Trophoblast cell (in vitro differentiated cells and primary cell): Measurements from ENCODE around the gene CAPN1.

Source experiments
- DNase-seq, 2 donors: peaks; one replicate each; pipeline ENCODE4 v3.0.0-alpha.2; 2016
- H2AFZ ChIP-seq: 2 replicates; pipeline ENCODE4 v1.6.1; 2013; ENCODE audit warnings: low read length, moderate library complexity, mild to moderate bottlenecking; ENCODE audit not compliant: insufficient read depth, poor library complexity
- H2AK5ac ChIP-seq: 2 replicates; pipeline ENCODE4 v1.6.1; 2013; ENCODE audit warnings: mild to moderate bottlenecking, low read length
- H2BK120ac ChIP-seq: 2 replicates; pipeline ENCODE4 v1.6.1; 2013; ENCODE audit warnings: low read length, mild to moderate bottlenecking, moderate library complexity; ENCODE audit not compliant: insufficient read depth, poor library complexity
- H2BK12ac ChIP-seq: 2 replicates; pipeline ENCODE4 v1.6.1; 2013; ENCODE audit warnings: mild to moderate bottlenecking, low read length, moderate library complexity
- H2BK5ac ChIP-seq: 2 replicates; pipeline ENCODE4 v1.6.1; 2013; ENCODE audit warnings: low read length, low read depth, moderate library complexity, mild to moderate bottlenecking; ENCODE audit not compliant: poor library complexity
- H3K14ac ChIP-seq: 2 replicates; pipeline ENCODE4 v1.6.1; 2013; ENCODE audit warnings: mild to moderate bottlenecking, low read length
- H3K18ac ChIP-seq: 2 replicates; pipeline ENCODE4 v1.6.1; 2013; ENCODE audit warnings: mild to moderate bottlenecking, low read length
- H3K23ac ChIP-seq: 2 replicates; pipeline ENCODE4 v1.6.1; 2013; ENCODE audit warnings: low read length
- H3K27ac ChIP-seq: 2 replicates; pipeline ENCODE4 v1.5.1; 2013; ENCODE audit warnings: low read depth, mild to moderate bottlenecking, inconsistent platforms, low read length, moderate library complexity
- H3K27me3 ChIP-seq: 2 replicates; pipeline ENCODE4 v1.6.1; 2013; ENCODE audit warnings: inconsistent platforms, mild to moderate bottlenecking, low read length, moderate library complexity; ENCODE audit not compliant: insufficient read depth
- H3K36me3 ChIP-seq, 2 experiments: 1 replicate in 1 of 2; 2 replicates in 1 of 2; pipeline ENCODE4 v1.6.1; 2013; ENCODE audit warnings: low read length in 2 of 2, mild to moderate bottlenecking in 2 of 2, moderate library complexity in 1 of 2; ENCODE audit not compliant: insufficient read depth in 2 of 2, control insufficient read depth in 1 of 2
- H3K4ac ChIP-seq: 2 replicates; pipeline ENCODE4 v1.6.1; 2013; ENCODE audit warnings: low read depth, mild to moderate bottlenecking, low read length, moderate library complexity
- H3K4me1 ChIP-seq, 2 experiments: 1 replicate in 1 of 2; 2 replicates in 1 of 2; pipeline ENCODE4 v1.6.1; 2013; ENCODE audit warnings: low read length in 2 of 2, mild to moderate bottlenecking in 2 of 2, moderate library complexity in 1 of 2; ENCODE audit not compliant: insufficient read depth in 2 of 2, control insufficient read depth in 1 of 2
- H3K4me2 ChIP-seq: 2 replicates; pipeline ENCODE4 v1.6.1; 2013; ENCODE audit warnings: inconsistent platforms, mild to moderate bottlenecking, low read length, moderate library complexity
- H3K4me3 ChIP-seq: 2 replicates; pipeline ENCODE4 v1.5.1; 2013; ENCODE audit warnings: mild to moderate bottlenecking, low read depth, low read length, inconsistent platforms
- H3K79me1 ChIP-seq: one replicate; pipeline ENCODE4 v1.6.1; 2013; ENCODE audit warnings: low read length
- H3K79me2 ChIP-seq: 2 replicates; pipeline ENCODE4 v1.6.1; 2013; ENCODE audit warnings: low read length, mild to moderate bottlenecking; ENCODE audit not compliant: control insufficient read depth, insufficient read depth, poor library complexity
- H3K9ac ChIP-seq: 2 replicates; pipeline ENCODE4 v1.6.1; 2013; ENCODE audit warnings: mild to moderate bottlenecking, low read length
- H3K9me3 ChIP-seq: 2 replicates; pipeline ENCODE4 v1.6.1; 2013; ENCODE audit warnings: low read depth, mild to moderate bottlenecking, control low read depth, inconsistent platforms, low read length; ENCODE audit not compliant: insufficient read depth
- H4K12ac ChIP-seq: 2 replicates; pipeline ENCODE4 v1.6.1; 2013; ENCODE audit warnings: low read depth, mild to moderate bottlenecking, low read length, moderate library complexity
- H4K8ac ChIP-seq: 2 replicates; pipeline ENCODE4 v1.6.1; 2013; ENCODE audit warnings: low read depth, mild to moderate bottlenecking, low read length, moderate library complexity
- H4K91ac ChIP-seq: one replicate; pipeline ENCODE4 v1.6.1; 2013; ENCODE audit warnings: low read depth, mild to moderate bottlenecking, low read length, moderate library complexity
- WGBS: extraction: QIAGEN DNeasy Blood & Tissue Kit; methylation state at CpG from one replicate; pipeline ENCODE4 v1.1.7; 2013; ENCODE audit warnings: missing lambda C conversion rate; ENCODE audit not compliant: insufficient read length, insufficient coverage; ENCODE audit errors: extremely low coverage; 5-methylcytosine and 5-hydroxymethylcytosine counted together

Gene CAPN1

DNA sequence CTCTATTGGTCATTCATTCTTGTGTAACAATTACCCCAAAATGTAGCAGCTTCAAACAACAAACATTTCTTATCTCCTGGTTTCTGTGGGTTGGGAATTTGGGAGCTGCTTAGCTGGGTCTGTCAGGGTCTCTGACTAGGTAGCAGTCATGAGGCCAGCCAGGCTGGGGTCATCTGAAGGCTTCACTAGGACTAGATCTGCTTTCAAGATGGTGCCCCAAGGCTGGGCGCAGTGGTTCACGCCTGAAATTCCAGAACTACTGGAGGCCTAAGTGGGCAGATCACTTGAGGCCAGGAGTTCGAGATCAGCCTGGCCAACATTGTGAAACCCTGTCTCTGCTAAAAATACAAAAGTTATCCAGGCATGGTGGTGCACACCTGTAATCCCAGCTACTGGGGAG is 24.8 kb upstream of the CAPN1 start:
- H2AK5ac ChIP-seq = no peak overlapping the region
- no peak overlapping the region for H4K91ac ChIP-seq
- H3K27ac ChIP-seq = no peak overlapping the region
- H4K8ac ChIP-seq = no peak overlapping the region
- no peaks in the 10 kb centered on the region for H3K9me3 ChIP-seq
- no peaks in the 10 kb centered on the region for H3K36me3 ChIP-seq
- no peak overlapping the region for H4K12ac ChIP-seq
- no peaks in the 10 kb centered on the region for H3K79me2 ChIP-seq
- no peaks in the 10 kb centered on the region for H3K27me3 ChIP-seq
- H3K9ac ChIP-seq = no peak overlapping the region
- H2BK12ac ChIP-seq = no peak overlapping the region
- no peak overlapping the region for H3K4ac ChIP-seq
- H3K18ac ChIP-seq = no peak overlapping the region
- no peak for DNase-seq
- H2AFZ ChIP-seq = no peak overlapping the region
- no peak overlapping the region for H3K4me2 ChIP-seq
- no peak overlapping the region for H2BK5ac ChIP-seq
- no peak overlapping the region for H3K14ac ChIP-seq
- no peak overlapping the region for H3K4me3 ChIP-seq
- H3K79me1 ChIP-seq = no peaks in the 10 kb centered on the region
- peaks cover 2% of the 10 kb centered on the region in 2 experiments for H3K4me1 ChIP-seq
- no peak overlapping the region for H3K23ac ChIP-seq
- WGBS = no CpG with 5 or more reads among the region's 3 CpGs
- H2BK120ac ChIP-seq = no peak overlapping the region

DNA sequence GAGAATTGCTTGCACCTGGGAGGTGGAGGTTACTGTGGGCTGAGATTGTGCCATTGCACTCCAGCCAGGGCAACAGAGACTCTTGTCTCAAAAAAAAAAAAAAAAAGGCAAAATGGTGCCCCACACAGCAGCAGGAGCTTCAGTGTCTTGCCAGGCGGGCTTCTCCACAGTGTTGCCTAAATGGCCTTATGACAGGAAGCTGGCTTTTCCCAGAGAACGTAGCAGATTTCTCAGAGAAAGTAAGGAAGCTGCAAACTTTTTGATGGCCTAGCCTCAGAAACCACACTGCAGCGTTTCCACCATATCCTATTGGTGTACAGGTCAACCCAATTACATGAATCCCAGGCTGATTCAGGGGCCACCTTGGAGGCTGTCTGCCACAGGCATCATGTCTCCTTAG is 24.4 kb upstream of the CAPN1 start:
- no CpG with 5 or more reads among the region's 3 CpGs for WGBS
- Histone ChIP-seq H4K12ac (no peak overlapping the region), H3K23ac (no peak overlapping the region)

GRCh38 chr11:65159012-65159411 is 22.7 kb upstream of the CAPN1 start:
- no peak overlapping the region for H3K18ac ChIP-seq
- no peak for DNase-seq
- no peak overlapping the region for H2BK120ac ChIP-seq
- H2AFZ ChIP-seq = no peak overlapping the region
- no peaks in the 10 kb centered on the region for H3K9me3 ChIP-seq
- H3K4me1 ChIP-seq = peaks cover 2% of the 10 kb centered on the region in 2 experiments
- no peak overlapping the region for H2BK12ac ChIP-seq
- H2BK5ac ChIP-seq = no peak overlapping the region
- no peak overlapping the region for H4K12ac ChIP-seq
- no peak overlapping the region for H3K4ac ChIP-seq
- H3K4me2 ChIP-seq = no peak overlapping the region
- H3K14ac ChIP-seq = no peak overlapping the region
- no peak overlapping the region for H4K8ac ChIP-seq
- H3K23ac ChIP-seq = no peak overlapping the region
- no peaks in the 10 kb centered on the region for H3K27me3 ChIP-seq
- no peak overlapping the region for H3K9ac ChIP-seq
- no peak overlapping the region for H3K27ac ChIP-seq
- no peaks in the 10 kb centered on the region for H3K79me1 ChIP-seq
- no peaks in the 10 kb centered on the region for H3K79me2 ChIP-seq
- no peak overlapping the region for H3K4me3 ChIP-seq
- H2AK5ac ChIP-seq = no peak overlapping the region
- no CpG with 5 or more reads among the region's 5 CpGs for WGBS
- H4K91ac ChIP-seq = no peak overlapping the region
- no peaks in the 10 kb centered on the region for H3K36me3 ChIP-seq

More for the DNA sequence above, 24.4 kb upstream of the CAPN1 start:
- H2BK120ac ChIP-seq = no peak overlapping the region
- no peak overlapping the region for H2AK5ac ChIP-seq
- H3K36me3 ChIP-seq = no peaks in the 10 kb centered on the region
- H3K4ac ChIP-seq = no peak overlapping the region
- peaks cover 2% of the 10 kb centered on the region in 2 experiments for H3K4me1 ChIP-seq
- no peak overlapping the region for H2BK12ac ChIP-seq
- no peak for DNase-seq
- no peak overlapping the region for H3K18ac ChIP-seq
- no peaks in the 10 kb centered on the region for H3K79me1 ChIP-seq
- no peak overlapping the region for H3K14ac ChIP-seq
- H3K4me2 ChIP-seq = no peak overlapping the region
- H3K9ac ChIP-seq = no peak overlapping the region
- no peak overlapping the region for H3K27ac ChIP-seq
- no peak overlapping the region for H3K4me3 ChIP-seq
- H4K91ac ChIP-seq = no peak overlapping the region
- no peak overlapping the region for H2BK5ac ChIP-seq
- no peaks in the 10 kb centered on the region for H3K27me3 ChIP-seq
- H4K8ac ChIP-seq = no peak overlapping the region
- H2AFZ ChIP-seq = no peak overlapping the region
- H3K9me3 ChIP-seq = no peaks in the 10 kb centered on the region
- no peaks in the 10 kb centered on the region for H3K79me2 ChIP-seq

- DNase-seq = no peak
- H3K27ac ChIP-seq = peak overlapping the region; percentile 29
- no CpG with 5 or more reads among the region's 3 CpGs for WGBS
Measured at GRCh38 chr11:65160643-65161042, 21.1 kb upstream of the CAPN1 start.

More at GRCh38 chr11:65160643-65161042, 21.1 kb upstream of the CAPN1 start:
- H3K18ac ChIP-seq = no peak overlapping the region
- no peak overlapping the region for H2AK5ac ChIP-seq
- H4K91ac ChIP-seq = no peak overlapping the region
- no peak overlapping the region for H2BK5ac ChIP-seq
- no peaks in the 10 kb centered on the region for H3K79me2 ChIP-seq
- no peaks in the 10 kb centered on the region for H3K27me3 ChIP-seq
- no peak overlapping the region for H2BK12ac ChIP-seq
- H3K4me1 ChIP-seq = peaks cover 2% of the 10 kb centered on the region in 2 experiments
- H3K4me2 ChIP-seq = no peak overlapping the region
- H3K4me3 ChIP-seq = no peak overlapping the region
- no peaks in the 10 kb centered on the region for H3K36me3 ChIP-seq
- H2AFZ ChIP-seq = no peak overlapping the region
- no peak overlapping the region for H3K9ac ChIP-seq
- no peak overlapping the region for H4K8ac ChIP-seq
- no peak overlapping the region for H2BK120ac ChIP-seq
- H3K14ac ChIP-seq = no peak overlapping the region
- H3K23ac ChIP-seq = no peak overlapping the region
- no peak overlapping the region for H3K4ac ChIP-seq
- H3K79me1 ChIP-seq = no peaks in the 10 kb centered on the region
- no peaks in the 10 kb centered on the region for H3K9me3 ChIP-seq
- H4K12ac ChIP-seq = no peak overlapping the region
